IMR-90 (cell line): ENCODE data around the gene SLC6A17. TPM values are rescaled to one million over a fixed set of nuclear protein-coding genes. Genes with fewer than 3 reads are reported as not detected.

Source experiments
- ATAC-seq: fragments of 200-7000 bp; cut with Tn5 transposase; 2 replicates; pipeline ENCODE4 v1.9.1; 2020; ENCODE audit warnings: low read depth, mild to moderate bottlenecking, moderate library complexity
- BruUV-seq: library from RNA; stranded (reverse); fragments of 400-500 nt; replicated peaks from 2 replicates; lab custom pipeline; 2021; lab: Mats Ljungman, UMichigan
- CTCF ChIA-PET: fragments of 300-600 bp; formaldehyde crosslinking; extraction: SDS; loops from one replicate; lab custom pipeline; 2021; ENCODE audit warnings: antibody characterized with exemption; lab: Yijun Ruan, JAX
- POLR2A ChIA-PET: fragments of 300-600 bp; sonication (Branson Sonifier 250); formaldehyde crosslinking; loops from one replicate; lab custom pipeline; 2022; ENCODE audit warnings: antibody characterized with exemption; ENCODE audit not compliant: unreplicated experiment; lab: Charles Lee
- DNase-seq: peaks from one replicate; pipeline ENCODE4 v3.0.0; 2013
- H2AFZ ChIP-seq: replicated peaks from 2 replicates; pipeline ENCODE3; 2013; ENCODE audit warnings: low read length, mild to moderate bottlenecking; ENCODE audit not compliant: poor library complexity
- H2AK5ac ChIP-seq: 2 replicates; pipeline ENCODE4 v1.6.1; 2013; ENCODE audit warnings: low read depth, low read length, inconsistent platforms
- H2AK9ac ChIP-seq: replicated peaks from 2 replicates; pipeline ENCODE3; 2013; ENCODE audit warnings: mild to moderate bottlenecking, low read depth, low read length, moderate library complexity; ENCODE audit not compliant: poor library complexity
- H2BK120ac ChIP-seq: 2 replicates; pipeline ENCODE4 v1.6.1; 2013; ENCODE audit warnings: low read depth, low read length, inconsistent platforms
- H2BK15ac ChIP-seq: 3 replicates; pipeline ENCODE4 v1.6.1; 2013; ENCODE audit warnings: low read depth, low read length, inconsistent platforms
- H2BK20ac ChIP-seq: 2 replicates; pipeline ENCODE4 v1.6.1; 2013; ENCODE audit warnings: low read depth, mild to moderate bottlenecking, inconsistent platforms, low read length, moderate library complexity
- H2BK5ac ChIP-seq: 2 replicates; pipeline ENCODE4 v1.6.1; 2013; ENCODE audit warnings: mild to moderate bottlenecking, low read depth, low read length, inconsistent platforms; ENCODE audit not compliant: poor library complexity, severe bottlenecking
- H3K14ac ChIP-seq: replicated peaks from 2 replicates; pipeline ENCODE4 v1.6.1; 2013; ENCODE audit warnings: low read depth, low read length, inconsistent platforms
- H3K18ac ChIP-seq: 2 replicates; pipeline ENCODE4 v1.6.1; 2013; ENCODE audit warnings: low read depth, low read length, control low read depth
- H3K23ac ChIP-seq: 2 replicates; pipeline ENCODE4 v1.6.1; 2013; ENCODE audit warnings: low read depth, low read length, inconsistent platforms
- H3K27ac ChIP-seq: 2 replicates; pipeline ENCODE4 v1.5.1; 2013; ENCODE audit warnings: mild to moderate bottlenecking, control low read depth, low read length; ENCODE audit not compliant: insufficient read depth
- H3K27me3 ChIP-seq: 2 replicates; pipeline ENCODE4 v1.6.1; 2013; ENCODE audit warnings: low read length; ENCODE audit not compliant: control insufficient read depth, insufficient read depth
- H3K36me3 ChIP-seq: 2 replicates; pipeline ENCODE4 v1.6.1; 2013; ENCODE audit warnings: low read length, mixed read lengths; ENCODE audit not compliant: control insufficient read depth, insufficient read depth
- H3K4ac ChIP-seq: 2 replicates; pipeline ENCODE4 v1.6.1; 2013; ENCODE audit warnings: low read depth, low read length, inconsistent platforms
- H3K4me1 ChIP-seq: 2 replicates; pipeline ENCODE4 v1.6.1; 2013; ENCODE audit warnings: low read length, mixed read lengths; ENCODE audit not compliant: control insufficient read depth, insufficient read depth
- H3K4me2 ChIP-seq: 2 replicates; pipeline ENCODE4 v1.6.1; 2013; ENCODE audit warnings: low read depth, mild to moderate bottlenecking, control low read depth, low read length, moderate library complexity
- H3K4me3 ChIP-seq: 2 replicates; pipeline ENCODE4 v1.5.1; 2013; ENCODE audit warnings: low read depth, mild to moderate bottlenecking, control low read depth, low read length, moderate library complexity; ENCODE audit not compliant: insufficient read depth
- H3K56ac ChIP-seq: 2 replicates; pipeline ENCODE4 v1.6.1; 2013; ENCODE audit warnings: low read length, inconsistent platforms; ENCODE audit not compliant: insufficient read depth; ENCODE audit errors: extremely low read depth
- H3K79me1 ChIP-seq, 2 experiments: 2 replicates each; pipeline ENCODE4 v1.6.1; 2013; ENCODE audit warnings: low read length in 2 of 2, inconsistent platforms in 1 of 2, low read depth in 1 of 2
- H3K9ac ChIP-seq: 2 replicates; pipeline ENCODE4 v1.6.1; 2013; ENCODE audit warnings: low read depth, low read length, control low read depth
- H3K9me1 ChIP-seq: 2 replicates; pipeline ENCODE4 v1.6.1; 2013; ENCODE audit warnings: low read length, inconsistent platforms; ENCODE audit not compliant: insufficient read depth
- H3K9me3 ChIP-seq: 2 replicates; pipeline ENCODE4 v1.6.1; 2013; ENCODE audit warnings: low read length; ENCODE audit not compliant: control insufficient read depth, insufficient read depth
- H4K20me1 ChIP-seq: 2 replicates; pipeline ENCODE4 v1.6.1; 2013; ENCODE audit warnings: low read length, inconsistent platforms; ENCODE audit not compliant: insufficient read depth
- H4K5ac ChIP-seq: 2 replicates; pipeline ENCODE4 v1.6.1; 2013; ENCODE audit warnings: mild to moderate bottlenecking, low read depth, low read length, control low read depth
- H4K8ac ChIP-seq, 2 experiments: 2 replicates each; pipeline ENCODE4 v1.6.1; 2013; ENCODE audit warnings: low read depth in 2 of 2, low read length in 2 of 2, control low read depth in 1 of 2, inconsistent platforms in 1 of 2
- H4K91ac ChIP-seq: 2 replicates; pipeline ENCODE4 v1.6.1; 2013; ENCODE audit warnings: low read depth, low read length, inconsistent platforms; ENCODE audit not compliant: insufficient read depth
- CEBPB ChIP-seq: IDR thresholded peaks from 2 replicates; pipeline ENCODE4 v1.6.1; 2012; ENCODE audit warnings: low read depth, low read length, improper control_type of control experiment
- CHD1 ChIP-seq: IDR thresholded peaks from 2 replicates; pipeline ENCODE4 v1.6.1; 2012; ENCODE audit warnings: low read depth, low read length, improper control_type of control experiment
- FOS ChIP-seq: fragments of 150-350 bp; IDR thresholded peaks from 2 replicates; pipeline ENCODE4 v1.6.1; 2016; ENCODE audit warnings: low read depth, low read length
- MAFK ChIP-seq: IDR thresholded peaks from 2 replicates; pipeline ENCODE4 v1.6.1; 2012; ENCODE audit warnings: low read depth, low read length, improper control_type of control experiment
- MAZ ChIP-seq: IDR thresholded peaks from 2 replicates; pipeline ENCODE4 v1.6.1; 2012; ENCODE audit warnings: low read depth, mild to moderate bottlenecking, low read length, improper control_type of control experiment, moderate library complexity, borderline replicate concordance
- MXI1 ChIP-seq: IDR thresholded peaks from 2 replicates; pipeline ENCODE4 v1.6.1; 2012; ENCODE audit warnings: low read depth, mild to moderate bottlenecking, low read length, moderate library complexity, borderline replicate concordance
- NFE2L2 ChIP-seq: fragments of 150-350 bp; IDR thresholded peaks from 2 replicates; pipeline ENCODE4 v1.6.1; 2016; ENCODE audit warnings: low read depth, mild to moderate bottlenecking, low read length
- POLR2A ChIP-seq: IDR thresholded peaks from 2 replicates; pipeline ENCODE4 v1.6.1; 2012; ENCODE audit warnings: mild to moderate bottlenecking, low read depth, low read length
- RAD21 ChIP-seq: IDR thresholded peaks from 2 replicates; pipeline ENCODE4 v1.6.1; 2012; ENCODE audit warnings: low read length, improper control_type of control experiment
- RFX5 ChIP-seq: IDR thresholded peaks from 2 replicates; pipeline ENCODE4 v1.8.0; 2012; ENCODE audit warnings: low read depth, mild to moderate bottlenecking, low read length, moderate library complexity
- SMC3 ChIP-seq: fragments of 150-350 bp; IDR thresholded peaks from 2 replicates; pipeline ENCODE4 v1.6.1; 2016; ENCODE audit warnings: low read depth, mild to moderate bottlenecking, antibody characterized with exemption, low read length, moderate library complexity
- WGBS, 2 experiments: methylation state at CpG; one replicate each; pipeline versions ENCODE4 v1.1.5 to v1.1.7; 2013; ENCODE audit warnings: missing lambda C conversion rate in 2 of 2; ENCODE audit not compliant: insufficient read length in 1 of 2; ENCODE audit errors: extremely low coverage in 2 of 2; 5-methylcytosine and 5-hydroxymethylcytosine counted together
- dilution Hi-C: fragments of 300-500 bp; cut with HindIII; formaldehyde crosslinking; loops from one replicate; pipeline ENCODE4 v1.14.3; 2018; ENCODE audit warnings: low sequenced_read_pairs; ENCODE audit not compliant: unreplicated experiment
- in situ Hi-C: fragments of 300-500 bp; cut with MboI; formaldehyde crosslinking; loops from 3 replicates; pipeline ENCODE4 v1.14.3; 2019; ENCODE audit warnings: low sequenced_read_pairs, inconsistent platforms, mixed read lengths
- intact Hi-C: fragments of 100-400 bp; cut with micrococcal nuclease; formaldehyde crosslinking; loops from 2 replicates; pipeline ENCODE4 v1.10.0; 2022
- polyA plus RNA-seq, 3 experiments: library from polyadenylated mRNA; depleted of rRNA; stranded (reverse); fragments of >200 nt; gene quantifications; 2 replicates each; pipeline ENCODE4 v1.2.3, GENCODE V29; 2012; ENCODE audit warnings: low replicate concordance in 1 of 3
- total RNA-seq: library from RNA; depleted of rRNA; stranded (reverse); fragments of >200 nt; gene quantifications from 2 replicates; pipeline ENCODE4 v1.2.3, GENCODE V29; 2012
- TF ChIP-seq, protein P1 (sequence below): fragments of 150-350 bp; IDR thresholded peaks from 2 replicates; pipeline ENCODE4 v1.6.1; 2016; ENCODE audit warnings: low read depth, mild to moderate bottlenecking, low read length, moderate library complexity, borderline replicate concordance
- TF ChIP-seq, protein P2 (sequence below): conservative IDR thresholded peaks from 2 replicates; pipeline ENCODE4 v1.5.1; 2012; ENCODE audit warnings: mild to moderate bottlenecking, low read depth, low read length, improper control_type of control experiment

SLC6A17 gene
- total and polyA plus RNA-seq, 2 of the 4 experiments (the other 2 are of a cell fraction), result 0.54 to 0.82 TPM

DNA sequence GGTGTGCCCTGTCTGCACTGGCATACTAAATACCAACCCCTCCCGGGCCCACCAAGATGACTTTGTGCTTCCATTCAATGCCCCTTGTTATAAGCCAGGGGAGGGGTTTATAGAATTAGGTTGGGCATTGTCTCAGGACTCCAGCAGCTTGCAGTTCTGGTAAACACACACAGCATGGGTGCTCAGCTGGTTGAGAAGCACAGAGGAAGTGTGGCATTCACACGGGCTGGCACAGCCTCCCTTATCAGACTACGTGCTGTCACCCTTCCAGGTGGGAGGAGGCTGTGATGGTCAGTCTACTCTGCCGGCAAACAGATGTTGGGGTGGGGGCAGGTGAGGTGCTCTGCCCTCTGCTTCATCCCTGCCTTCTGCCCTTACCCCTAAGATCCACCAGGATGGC is 15.0 kb upstream of the SLC6A17 start:
- no peaks in the 10 kb centered on the region for H4K20me1 ChIP-seq
- no peak overlapping the region for H3K23ac ChIP-seq
- H4K5ac ChIP-seq, result no peak overlapping the region
- no peak overlapping the region for H3K18ac ChIP-seq
- no peak overlapping the region for H3K4me2 ChIP-seq
- no peak overlapping the region for H3K14ac ChIP-seq
- H3K36me3 ChIP-seq, result no peaks in the 10 kb centered on the region
- H4K8ac ChIP-seq, result no peak overlapping the region
- DNase-seq (no peak), ATAC-seq (no peak)
- ChIA-PET POLR2A (no interaction called here), CTCF (no interaction called here)
- in situ Hi-C loops, result no loop called here
- H2AK9ac ChIP-seq, result no peak overlapping the region
- no peaks in the 10 kb centered on the region for H3K9me1 ChIP-seq
- TF ChIP-seq MAZ, result no peak
- TF ChIP-seq RAD21, result no peak
- no peak for TF ChIP-seq CHD1
- no peak for TF ChIP-seq NFE2L2
- TF ChIP-seq RFX5, result no peak
- TF ChIP-seq MAFK, result no peak
- TF ChIP-seq CEBPB, result no peak
- TF ChIP-seq, protein P1, sequence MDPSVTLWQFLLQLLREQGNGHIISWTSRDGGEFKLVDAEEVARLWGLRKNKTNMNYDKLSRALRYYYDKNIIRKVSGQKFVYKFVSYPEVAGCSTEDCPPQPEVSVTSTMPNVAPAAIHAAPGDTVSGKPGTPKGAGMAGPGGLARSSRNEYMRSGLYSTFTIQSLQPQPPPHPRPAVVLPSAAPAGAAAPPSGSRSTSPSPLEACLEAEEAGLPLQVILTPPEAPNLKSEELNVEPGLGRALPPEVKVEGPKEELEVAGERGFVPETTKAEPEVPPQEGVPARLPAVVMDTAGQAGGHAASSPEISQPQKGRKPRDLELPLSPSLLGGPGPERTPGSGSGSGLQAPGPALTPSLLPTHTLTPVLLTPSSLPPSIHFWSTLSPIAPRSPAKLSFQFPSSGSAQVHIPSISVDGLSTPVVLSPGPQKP, result no peak
- no peak for TF ChIP-seq SMC3
- no peak for TF ChIP-seq FOS
- no peak for TF ChIP-seq MXI1
- TF ChIP-seq, protein P2, sequence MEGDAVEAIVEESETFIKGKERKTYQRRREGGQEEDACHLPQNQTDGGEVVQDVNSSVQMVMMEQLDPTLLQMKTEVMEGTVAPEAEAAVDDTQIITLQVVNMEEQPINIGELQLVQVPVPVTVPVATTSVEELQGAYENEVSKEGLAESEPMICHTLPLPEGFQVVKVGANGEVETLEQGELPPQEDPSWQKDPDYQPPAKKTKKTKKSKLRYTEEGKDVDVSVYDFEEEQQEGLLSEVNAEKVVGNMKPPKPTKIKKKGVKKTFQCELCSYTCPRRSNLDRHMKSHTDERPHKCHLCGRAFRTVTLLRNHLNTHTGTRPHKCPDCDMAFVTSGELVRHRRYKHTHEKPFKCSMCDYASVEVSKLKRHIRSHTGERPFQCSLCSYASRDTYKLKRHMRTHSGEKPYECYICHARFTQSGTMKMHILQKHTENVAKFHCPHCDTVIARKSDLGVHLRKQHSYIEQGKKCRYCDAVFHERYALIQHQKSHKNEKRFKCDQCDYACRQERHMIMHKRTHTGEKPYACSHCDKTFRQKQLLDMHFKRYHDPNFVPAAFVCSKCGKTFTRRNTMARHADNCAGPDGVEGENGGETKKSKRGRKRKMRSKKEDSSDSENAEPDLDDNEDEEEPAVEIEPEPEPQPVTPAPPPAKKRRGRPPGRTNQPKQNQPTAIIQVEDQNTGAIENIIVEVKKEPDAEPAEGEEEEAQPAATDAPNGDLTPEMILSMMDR, result no peak
- TF ChIP-seq POLR2A, result no peak
- H3K9ac ChIP-seq, result no peak overlapping the region
- no peak overlapping the region for H2AFZ ChIP-seq
- H3K4me1 ChIP-seq, result no peaks in the 10 kb centered on the region
- H2BK120ac ChIP-seq, result no peak overlapping the region
- no peaks in the 10 kb centered on the region for H3K79me1 ChIP-seq
- H3K56ac ChIP-seq, result no peak overlapping the region
- no peak overlapping the region for H3K4me3 ChIP-seq
- WGBS, 2 experiments, result no CpG with 5 or more reads among the region's 4 CpGs
- no peak overlapping the region for H3K27ac ChIP-seq
- H2BK15ac ChIP-seq, result no peak overlapping the region
- no peak overlapping the region for H2BK20ac ChIP-seq
- H4K91ac ChIP-seq, result no peak overlapping the region
- H3K27me3 ChIP-seq, result peaks cover 60% of the 10 kb centered on the region
- no TSS peak for BruUV-seq
- no peaks in the 10 kb centered on the region for H3K9me3 ChIP-seq
- intact Hi-C loops, result no loop called here
- dilution Hi-C loops, result no loop called here
- no peak overlapping the region for H2BK5ac ChIP-seq
- no peak overlapping the region for H2AK5ac ChIP-seq
- H3K4ac ChIP-seq, result no peak overlapping the region
